RCC 7860 (cell line): ENCODE results near the gene COA4.
"Not testable (repeated sequence)": the region's sequence is repeated elsewhere in the genome, so short reads cannot be mapped to it uniquely, and the experiment has no call there.

ENCODE experiments used
- DNase-seq: peaks from one replicate; pipeline ENCODE4 v3.0.0-alpha.2; 2015; ENCODE audit warnings: low spot score
- FAIRE-seq: peaks from 2 replicates; lab custom pipeline; 2012; peaks lifted over from hg19 to GRCh38; lab: Jason Lieb, UNC

The COA4 gene

DNA sequence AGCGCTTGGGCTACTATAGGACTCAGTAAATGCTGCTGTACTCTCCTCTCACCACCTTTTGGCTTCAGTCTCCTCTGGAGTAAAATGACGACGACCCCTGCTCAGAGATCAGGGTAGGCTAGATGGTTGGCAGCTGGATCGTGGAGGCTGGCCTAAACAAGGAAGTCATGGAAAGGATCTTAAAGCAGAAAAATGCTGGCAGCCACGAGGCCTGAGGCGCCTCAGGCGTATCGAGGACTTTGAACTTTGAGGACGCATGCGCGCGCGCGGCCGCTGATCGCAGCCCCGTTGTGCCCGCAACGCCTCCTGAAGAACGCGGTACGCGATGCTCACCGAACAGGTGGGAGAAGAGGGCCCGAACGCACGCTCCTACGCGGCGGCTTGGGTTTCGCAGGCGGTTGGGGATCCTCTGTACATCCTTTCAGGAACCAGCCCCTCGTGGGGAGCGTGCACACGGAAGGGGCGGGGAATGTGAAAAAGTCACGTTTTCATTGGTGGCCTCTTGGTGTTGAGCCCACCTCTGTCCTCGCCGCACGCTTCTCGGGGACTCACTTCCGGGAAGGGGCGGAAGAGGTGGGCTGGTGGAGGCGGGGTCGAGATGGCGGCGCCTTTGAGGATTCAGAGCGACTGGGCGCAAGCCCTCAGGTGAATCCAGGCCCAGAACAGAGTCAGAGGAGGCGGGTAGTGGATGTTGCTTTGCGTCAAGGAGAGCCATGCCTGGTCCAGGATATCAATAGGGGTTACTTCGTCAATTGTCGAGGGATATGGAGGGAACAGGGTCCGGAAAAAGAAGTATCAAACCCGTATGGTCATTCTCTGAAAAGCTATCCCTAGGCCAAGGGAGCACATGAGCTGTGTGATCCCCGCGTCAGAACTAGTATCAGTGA lies at the start of gene COA4, which contains the start of gene PAAF1:
Gene COA4 (minus strand): TSS at position 423 of the 887 bp plus-strand sequence. CDS start 3,468 bp downstream, outside the sequence.
Gene PAAF1 (plus strand): TSS at position 576 of the 887 bp plus-strand sequence. CDS start 23 bp downstream, at position 599.
- peak; percentile 72 for FAIRE-seq
- peak; percentile 89 for DNase-seq

DNA sequence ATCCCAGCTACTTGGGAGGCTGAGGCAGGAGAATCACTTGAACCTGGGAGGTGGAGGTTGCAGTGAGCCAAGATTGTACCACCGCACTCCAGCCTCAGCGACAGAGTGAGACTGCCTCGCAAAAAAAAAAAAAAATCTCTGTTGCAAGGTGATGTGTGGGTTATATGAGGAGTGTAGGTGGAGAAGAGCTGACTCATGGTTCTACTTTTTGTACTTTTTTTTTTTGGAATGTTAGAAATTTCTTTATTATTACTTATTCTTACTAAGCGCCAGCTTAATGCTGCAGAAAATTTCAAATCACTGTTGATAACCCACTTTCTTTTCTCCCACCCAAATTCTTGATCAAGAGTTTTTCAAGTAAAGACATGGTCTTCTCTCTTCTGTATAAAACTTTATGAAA lies 44.5 kb upstream of the COA4 start:
- no peak for DNase-seq
- no peak for FAIRE-seq

- DNase-seq = no peak
- FAIRE-seq = no peak
Measured at GRCh38 chr11:73916435-73916834, 39.8 kb upstream of the COA4 start.

GRCh38 chr11:73914284-73914683 lies 37.6 kb upstream of the COA4 start:
- DNase-seq = no peak
- no peak for FAIRE-seq

- FAIRE-seq (no peak), DNase-seq (no peak)
Measured at GRCh38 chr11:73913472-73913871, 36.8 kb upstream of the COA4 start.

DNA sequence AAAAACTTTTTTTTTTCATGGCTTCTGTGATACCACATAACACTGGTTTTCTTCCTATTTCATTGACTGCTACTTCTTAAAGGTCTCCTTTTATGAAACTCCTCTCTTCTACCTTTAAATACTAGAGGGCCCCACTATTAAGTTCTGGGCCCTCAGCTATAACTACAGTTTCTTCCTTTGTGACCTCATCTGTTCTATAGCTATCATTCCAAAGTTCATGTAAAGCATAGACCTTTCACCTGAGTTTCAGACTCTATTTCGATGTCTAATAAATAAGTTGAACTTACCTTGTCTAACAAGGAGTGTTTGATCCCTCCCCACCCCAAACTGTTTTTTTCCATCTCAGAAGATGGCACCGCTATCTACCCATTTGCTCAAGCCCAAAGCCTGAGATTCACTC lies 35.4 kb upstream of the COA4 start:
- FAIRE-seq = no peak
- no peak for DNase-seq

DNA sequence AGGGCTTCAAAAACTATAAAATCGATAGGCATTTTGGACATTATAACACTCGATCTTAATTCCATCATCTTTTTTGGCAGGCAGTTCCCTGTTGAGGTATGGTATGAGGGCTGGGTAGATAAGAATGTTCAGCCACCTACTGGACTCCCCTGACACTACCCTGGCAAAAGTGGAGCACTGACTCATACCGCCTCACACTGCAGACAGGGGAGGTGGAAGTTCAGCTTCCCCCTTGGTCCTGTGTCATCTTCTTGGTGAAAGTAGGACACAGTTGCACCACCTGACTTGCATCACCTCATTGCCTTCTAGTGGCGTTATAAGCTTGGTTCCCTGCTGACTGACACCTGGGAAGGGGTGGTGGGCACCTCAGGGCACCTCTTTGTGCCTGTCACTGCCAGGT lies 30.5 kb upstream of the COA4 start:
- DNase-seq = peak; percentile 40
- FAIRE-seq = no peak

GRCh38 chr11:73902303-73902702 lies 25.7 kb upstream of the COA4 start:
- DNase-seq (no peak), FAIRE-seq (no peak)

DNA sequence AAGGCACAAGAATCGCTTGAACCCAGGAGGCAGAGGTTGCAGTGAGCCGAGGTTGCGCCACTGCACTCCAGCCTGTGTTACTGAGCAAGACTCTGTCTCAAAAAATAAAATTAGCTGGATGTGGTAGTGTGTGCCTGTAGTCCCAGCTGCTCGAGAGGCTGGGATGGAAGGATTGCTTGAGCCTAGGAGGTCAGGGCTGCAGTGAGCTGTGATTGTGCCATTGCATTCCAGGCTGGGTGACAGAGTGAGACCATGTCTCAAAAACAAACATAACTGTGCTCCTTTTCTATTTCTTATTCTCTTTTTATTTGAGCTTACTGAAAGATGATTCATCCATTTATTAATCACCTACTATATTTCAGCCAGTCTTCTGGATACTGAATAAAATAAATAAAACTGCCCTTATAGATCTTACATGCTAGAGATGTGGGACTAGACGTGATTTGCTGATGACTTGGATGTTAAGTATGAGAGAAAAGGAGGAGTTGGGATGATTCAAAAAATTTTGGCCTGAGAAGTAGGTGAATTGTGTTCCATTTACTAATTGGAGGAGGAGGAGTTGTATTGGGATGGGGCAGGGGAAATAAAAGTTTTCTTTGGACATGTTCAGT lies 18.2 kb upstream of the COA4 start:
- DNase-seq (no peak), FAIRE-seq (no peak)

GRCh38 chr11:73893041-73893440 lies 16.4 kb upstream of the COA4 start:
- DNase-seq (no peak), FAIRE-seq (no peak)

- no peak for DNase-seq
- no peak for FAIRE-seq
Measured at GRCh38 chr11:73889536-73889935, 12.9 kb upstream of the COA4 start.

DNA sequence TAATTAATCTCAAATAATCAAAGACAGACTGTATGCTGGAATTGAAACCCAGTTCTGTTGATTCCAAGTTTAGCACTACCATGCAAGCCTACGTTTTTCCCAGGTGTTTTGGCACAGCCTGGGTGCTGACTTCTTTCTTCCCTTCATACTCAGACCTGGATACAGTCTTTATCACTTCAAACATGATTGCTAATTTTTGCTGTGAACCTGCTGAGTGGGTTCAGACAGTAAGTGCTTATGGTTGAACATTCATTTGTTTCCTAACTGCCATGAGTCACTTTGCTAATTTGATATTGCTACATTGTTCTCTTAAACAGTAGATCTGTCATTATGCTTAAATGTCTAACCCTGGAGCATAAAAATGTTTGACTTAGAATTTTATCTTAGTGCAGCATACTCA lies 12.4 kb upstream of the COA4 start:
- FAIRE-seq (no peak), DNase-seq (no peak)

GRCh38 chr11:73888244-73888643 lies 11.6 kb upstream of the COA4 start:
- FAIRE-seq (no peak), DNase-seq (no peak)

DNA sequence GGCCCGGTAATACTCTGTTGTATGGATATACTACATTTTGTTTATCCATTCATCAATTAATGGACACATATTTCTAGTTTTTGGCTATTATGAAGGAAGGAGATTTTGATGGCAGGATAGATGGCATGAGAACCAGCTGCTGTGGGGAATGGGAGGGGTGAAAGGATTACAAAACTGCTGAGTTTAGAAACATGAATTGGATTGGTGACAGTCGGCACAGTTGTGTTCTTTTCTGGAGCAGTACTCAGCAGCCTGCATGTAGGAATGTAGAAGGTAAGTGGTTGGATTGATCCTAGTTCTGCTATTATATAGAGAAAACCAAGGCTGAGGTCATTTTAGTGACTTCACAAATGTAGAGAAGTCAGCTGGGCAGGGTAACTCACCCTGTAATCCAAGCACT lies 7.2 kb upstream of the COA4 start:
- DNase-seq = no peak
- no peak for FAIRE-seq

DNA sequence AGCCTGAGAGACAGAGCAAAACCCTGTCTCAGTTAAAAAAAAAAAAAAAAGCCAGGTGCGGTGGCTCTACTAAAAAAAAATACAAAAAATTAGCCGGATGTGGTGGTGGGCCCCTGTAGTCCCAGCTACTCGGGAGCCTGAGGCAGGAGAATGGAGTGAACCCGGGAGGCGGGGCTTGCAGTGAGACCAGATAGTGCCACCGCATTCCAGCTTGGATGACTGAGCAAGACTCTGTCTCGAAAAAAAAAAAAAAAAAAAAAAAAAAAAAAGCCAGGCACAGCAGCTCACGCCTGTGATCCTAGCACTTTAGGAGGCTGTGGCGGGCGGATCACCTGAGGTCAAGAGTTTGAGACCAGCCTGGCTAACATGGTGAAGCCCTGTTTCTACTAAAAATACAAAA lies 3.8 kb upstream of the COA4 start:
- DNase-seq, FAIRE-seq: not testable (repeated sequence)

DNA sequence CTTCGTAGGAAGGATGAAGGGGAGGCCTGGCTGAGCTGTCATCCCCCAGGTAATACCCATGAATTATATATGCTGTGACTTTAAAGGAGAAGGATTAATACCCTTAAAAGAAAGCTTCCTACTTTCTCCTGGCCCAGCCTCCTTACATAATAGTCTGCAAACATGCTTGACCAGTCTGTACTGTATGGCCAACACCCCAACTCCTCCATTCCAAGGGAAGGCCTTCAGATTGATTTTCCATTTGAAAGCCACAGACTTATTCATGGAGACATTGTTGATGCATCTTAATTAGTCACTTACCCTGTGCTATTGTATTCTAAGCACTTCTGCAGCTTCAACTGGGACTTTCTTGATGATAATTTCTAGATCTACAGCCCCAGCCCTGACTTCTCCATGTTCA lies 2.1 kb upstream of the COA4 start:
- DNase-seq (no peak), FAIRE-seq (no peak)

GRCh38 chr11:73875840-73876239 lies 806 bp downstream of the COA4 start:
- DNase-seq (no peak), FAIRE-seq (no peak)

- FAIRE-seq (no peak), DNase-seq (no peak)
Measured at GRCh38 chr11:73875380-73875779, 1.3 kb downstream of the COA4 start.

- FAIRE-seq (no peak), DNase-seq (no peak)
Measured at GRCh38 chr11:73872749-73873357, 3.8 kb downstream of the COA4 start.

DNA sequence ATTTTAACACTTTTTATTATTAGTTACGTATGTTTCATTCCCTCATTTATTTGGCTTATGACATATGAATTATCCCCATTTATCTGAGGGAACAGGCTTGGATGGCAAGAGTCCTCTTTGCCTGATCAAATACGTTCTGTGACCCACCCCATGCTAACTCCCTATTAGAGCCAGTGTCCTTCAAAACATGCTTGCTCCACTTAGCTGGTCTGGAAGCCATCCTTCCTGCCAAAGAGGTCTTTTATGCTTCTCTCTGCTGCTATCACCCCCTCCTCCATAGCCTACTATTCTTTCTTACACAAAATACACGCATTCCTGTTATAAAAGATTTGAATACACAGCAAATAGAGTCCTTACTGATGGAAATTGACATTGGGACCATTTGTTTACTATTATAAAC lies 6.4 kb downstream of the COA4 start:
- DNase-seq = no peak
- no peak for FAIRE-seq

DNA sequence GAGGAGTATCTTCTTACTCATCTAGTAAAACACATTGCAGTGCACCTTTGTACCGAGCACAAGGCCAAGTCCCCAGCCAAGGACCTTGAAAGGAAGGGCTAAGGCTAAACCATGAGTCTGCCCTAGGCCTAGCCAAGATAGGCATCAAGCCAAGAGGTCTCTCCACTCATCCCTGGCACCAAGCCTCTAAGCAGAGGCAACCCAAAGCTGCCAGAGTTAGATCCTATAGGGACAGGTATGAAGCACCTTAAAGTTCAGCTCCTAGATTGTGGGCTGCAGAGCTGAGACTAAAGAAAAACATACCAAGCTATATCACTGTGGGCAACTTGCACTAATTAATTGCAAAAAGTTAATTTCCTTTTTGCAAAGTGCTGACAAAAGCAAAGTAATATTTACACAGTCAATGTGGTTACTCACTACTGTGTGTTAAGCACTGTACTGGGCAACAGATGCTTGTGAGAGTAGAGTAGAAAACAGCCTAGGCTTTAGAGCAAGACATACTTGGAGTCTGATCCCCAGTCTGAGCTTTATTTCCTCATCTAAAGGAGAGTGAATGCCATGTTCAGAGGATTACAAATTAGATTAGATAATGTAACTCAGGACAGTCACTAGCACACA lies 7.2 kb downstream of the COA4 start:
- FAIRE-seq = no peak
- DNase-seq = no peak
